Prostate gland (tissue), 2 donors: ENCODE data around the gene ARHGAP5. TPM values are rescaled to one million over a fixed set of nuclear protein-coding genes. Genes with fewer than 3 reads are reported as not detected.

Experiments used
- DNase-seq: peaks from one replicate; pipeline ENCODE4 v3.0.0-alpha.2; 2019; ENCODE audit warnings: low spot score
- H3K27ac ChIP-seq, 2 donors: fragments of 200-600 bp; sonication (generic); 2 replicates each; pipeline ENCODE4 v1.5.1; 2017 to 2019
- H3K27me3 ChIP-seq: fragments of 200-600 bp; sonication (generic); replicated peaks from 2 replicates; pipeline ENCODE4 v1.5.1; 2019; ENCODE audit not compliant: insufficient read depth
- H3K36me3 ChIP-seq, 2 donors: fragments of 200-600 bp; sonication (generic); 1 replicate in 1 of 2; 2 replicates in 1 of 2; pipeline versions ENCODE4 v1.5.1 to v1.8.1; 2017 to 2019
- H3K4me1 ChIP-seq: fragments of 200-600 bp; sonication (generic); replicated peaks from 2 replicates; pipeline ENCODE4 v1.5.1; 2019
- H3K4me3 ChIP-seq, 2 donors: fragments of 200-600 bp; sonication (generic); 2 replicates each; pipeline ENCODE4 v1.5.1; 2017 to 2019
- H3K9me3 ChIP-seq: fragments of 200-600 bp; sonication (generic); 2 replicates; pipeline ENCODE4 v1.5.1; 2017
- POLR2A ChIP-seq: fragments of 450-650 bp; IDR thresholded peaks from one replicate; pipeline ENCODE4 v1.6.1; 2016; ENCODE audit warnings: antibody characterized with exemption, mild to moderate bottlenecking
- POLR2AphosphoS5 ChIP-seq: sonication (generic); formaldehyde crosslinking; IDR thresholded peaks from one replicate; pipeline ENCODE4 v1.6.1; 2017; ENCODE audit warnings: antibody characterized with exemption
- WGBS: methylation state at CpG from one replicate; pipeline ENCODE4 v1.1.5; 2018; 5-methylcytosine and 5-hydroxymethylcytosine counted together
- intact Hi-C: fragments of 100-400 bp; cut with DNase I; formaldehyde crosslinking; loops from one replicate; pipeline ENCODE4 v1.14.2; 2022
- total RNA-seq, 2 donors: library from RNA; depleted of rRNA; stranded (reverse); fragments of >200 nt; gene quantifications; one replicate each; pipeline ENCODE4 v1.1.0, GENCODE V29; 2016
- TF ChIP-seq, protein P1 (sequence below), 4 experiments: fragments of 200-600 bp in 2 of 4; fragments of 450-650 bp in 2 of 4; sonication (generic) in 2 of 4; IDR thresholded peaks; 1 replicate in 3 of 4; 2 replicates in 1 of 4; pipeline ENCODE4 v1.5.1; 2016 to 2019; ENCODE audit warnings: antibody characterized with exemption in 4 of 4, mild to moderate bottlenecking in 2 of 4, moderate library complexity in 2 of 4

The ARHGAP5 gene
- total RNA-seq, 2 donors from 2014 or later, result 83.3 to 112 TPM

DNA sequence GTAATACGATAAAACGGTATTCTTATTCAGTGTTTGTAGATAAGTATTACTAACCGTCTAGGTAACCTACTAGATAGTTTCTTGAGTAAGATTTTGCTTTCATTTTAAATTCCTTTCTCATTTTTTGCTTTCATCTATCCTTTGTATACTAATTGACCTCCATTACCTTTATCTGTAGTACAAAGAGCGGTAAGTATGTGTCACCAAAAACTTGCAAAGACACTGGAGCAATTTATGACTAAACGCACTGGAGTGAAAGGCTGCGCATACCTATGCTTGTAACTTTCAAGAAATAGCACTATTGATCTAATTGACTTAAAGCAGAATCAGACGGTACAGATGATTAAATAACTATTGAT is 1.7 kb downstream of the ARHGAP5 start:
- 23% methylated on average over 7 of the region's 7 CpGs for WGBS
- intact Hi-C loops, result loop anchor here (5.0 kb wide), 1 partner anchor 388 kb away; no protein-coding TSS in a partner anchor
- H3K27me3 ChIP-seq, result no peaks in the 10 kb centered on the region
- no peaks in the 10 kb centered on the region for H3K36me3 ChIP-seq
- H3K9me3 ChIP-seq, result no peaks in the 10 kb centered on the region
- peak overlapping the region; percentile 94 to 97 for H3K4me3 ChIP-seq
- DNase-seq, result no peak
- peak; percentile 8 for TF ChIP-seq POLR2AphosphoS5
- TF ChIP-seq, protein P1, sequence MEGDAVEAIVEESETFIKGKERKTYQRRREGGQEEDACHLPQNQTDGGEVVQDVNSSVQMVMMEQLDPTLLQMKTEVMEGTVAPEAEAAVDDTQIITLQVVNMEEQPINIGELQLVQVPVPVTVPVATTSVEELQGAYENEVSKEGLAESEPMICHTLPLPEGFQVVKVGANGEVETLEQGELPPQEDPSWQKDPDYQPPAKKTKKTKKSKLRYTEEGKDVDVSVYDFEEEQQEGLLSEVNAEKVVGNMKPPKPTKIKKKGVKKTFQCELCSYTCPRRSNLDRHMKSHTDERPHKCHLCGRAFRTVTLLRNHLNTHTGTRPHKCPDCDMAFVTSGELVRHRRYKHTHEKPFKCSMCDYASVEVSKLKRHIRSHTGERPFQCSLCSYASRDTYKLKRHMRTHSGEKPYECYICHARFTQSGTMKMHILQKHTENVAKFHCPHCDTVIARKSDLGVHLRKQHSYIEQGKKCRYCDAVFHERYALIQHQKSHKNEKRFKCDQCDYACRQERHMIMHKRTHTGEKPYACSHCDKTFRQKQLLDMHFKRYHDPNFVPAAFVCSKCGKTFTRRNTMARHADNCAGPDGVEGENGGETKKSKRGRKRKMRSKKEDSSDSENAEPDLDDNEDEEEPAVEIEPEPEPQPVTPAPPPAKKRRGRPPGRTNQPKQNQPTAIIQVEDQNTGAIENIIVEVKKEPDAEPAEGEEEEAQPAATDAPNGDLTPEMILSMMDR (IDR thresholded peaks at IDR 0.05), result no peak
- H3K27ac ChIP-seq, result no peak overlapping the region
- no peaks in the 10 kb centered on the region for H3K4me1 ChIP-seq

DNA sequence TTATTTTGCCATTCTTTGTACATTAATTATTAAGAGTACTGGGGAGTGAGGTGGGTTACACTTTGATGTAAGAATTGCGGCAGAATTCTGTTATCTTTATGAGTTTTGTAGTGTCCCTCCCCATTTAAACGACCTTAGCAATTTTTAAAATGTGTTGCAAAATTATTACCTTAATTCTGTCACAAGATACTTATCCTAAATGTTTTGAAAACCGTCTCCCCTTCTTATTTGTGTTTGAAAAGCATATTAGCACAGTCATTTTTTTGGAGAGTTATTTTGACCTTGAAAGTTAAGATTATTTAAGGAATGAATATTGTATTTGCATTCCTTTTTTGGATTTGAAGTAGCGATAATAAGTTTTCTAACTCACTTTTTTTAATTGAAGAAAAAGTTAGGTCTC is 2.2 kb downstream of the ARHGAP5 start:
- peak overlapping the region in 1 of 2 donors; percentile 94 for H3K4me3 ChIP-seq
- TF ChIP-seq, protein P1 (IDR thresholded peaks at IDR 0.05), result no peak
- TF ChIP-seq POLR2AphosphoS5, result no peak
- TF ChIP-seq POLR2A, result no peak
- WGBS, result 38% methylated on average over 4 of the region's 4 CpGs
- no peak for DNase-seq
- intact Hi-C loops, result loop anchor here (5.0 kb wide), 1 partner anchor 388 kb away; no protein-coding TSS in a partner anchor
- H3K9me3 ChIP-seq, result no peaks in the 10 kb centered on the region
- H3K36me3 ChIP-seq, result no peaks in the 10 kb centered on the region
- no peaks in the 10 kb centered on the region for H3K4me1 ChIP-seq
- no peak overlapping the region for H3K27ac ChIP-seq
- H3K27me3 ChIP-seq, result no peaks in the 10 kb centered on the region

DNA sequence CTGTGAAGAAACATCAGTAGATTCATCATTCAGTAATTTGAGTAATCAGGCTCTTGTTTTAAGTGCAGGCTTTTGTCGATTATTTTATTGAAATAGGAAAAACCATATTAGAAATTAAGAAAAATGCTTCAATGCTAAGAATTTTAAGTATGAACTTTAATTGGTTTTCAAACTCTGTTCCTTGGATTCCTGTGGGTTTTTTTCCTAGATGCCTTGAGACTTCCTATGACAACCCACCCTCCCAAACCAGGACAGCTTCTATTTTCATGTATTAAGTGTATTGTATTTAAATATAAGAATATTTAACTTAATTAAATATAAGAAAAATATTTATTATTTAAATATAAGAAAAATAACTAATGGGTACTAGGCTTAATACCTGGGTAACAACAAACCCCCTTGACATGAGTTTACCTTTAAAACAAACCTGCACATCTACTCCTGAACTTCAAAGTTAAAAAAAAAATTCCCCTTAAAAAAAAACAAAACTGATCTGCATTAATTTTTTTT is 3.0 kb downstream of the ARHGAP5 start:
- TF ChIP-seq, protein P1 (IDR thresholded peaks at IDR 0.05), result no peak
- TF ChIP-seq POLR2AphosphoS5 (no peak), POLR2A (no peak)

DNA sequence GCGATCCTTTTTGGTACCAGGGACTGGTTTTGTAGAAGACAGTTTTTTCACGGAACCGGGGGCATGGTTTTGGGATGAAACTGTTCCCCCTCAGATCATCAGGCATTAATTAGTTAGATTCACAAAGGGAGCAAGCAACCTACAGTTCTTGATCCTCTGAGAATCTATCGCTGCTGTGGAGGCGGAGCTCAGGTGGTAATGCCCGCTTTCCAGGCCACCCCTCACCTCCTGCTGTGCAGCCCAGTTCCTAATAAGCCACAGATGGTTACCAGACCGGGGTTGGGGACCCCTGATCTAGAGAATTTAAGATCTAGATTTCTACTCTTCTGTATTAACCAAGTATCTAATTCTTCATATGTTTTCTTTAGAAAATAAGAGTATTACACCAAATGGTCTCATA is 4.8 kb downstream of the ARHGAP5 start:
- no peak for DNase-seq
- Histone ChIP-seq H3K27me3 (no peaks in the 10 kb centered on the region), H3K36me3 (no peaks in the 10 kb centered on the region), H3K4me3 (no peak overlapping the region), H3K27ac (no peak overlapping the region), H3K4me1 (no peaks in the 10 kb centered on the region), H3K9me3 (no peaks in the 10 kb centered on the region)
- intact Hi-C loops, result no loop called here
- WGBS, result 92% methylated on average over 7 of the region's 7 CpGs
- TF ChIP-seq, protein P1 (IDR thresholded peaks at IDR 0.05), result no peak
- TF ChIP-seq POLR2AphosphoS5 (no peak), POLR2A (no peak)

More for the DNA sequence above, 3.0 kb downstream of the ARHGAP5 start:
- H3K27me3 ChIP-seq, result no peaks in the 10 kb centered on the region
- no peaks in the 10 kb centered on the region for H3K36me3 ChIP-seq
- H3K4me3 ChIP-seq, result no peak overlapping the region
- no peaks in the 10 kb centered on the region for H3K4me1 ChIP-seq
- DNase-seq, result no peak
- H3K27ac ChIP-seq, result no peak overlapping the region
- H3K9me3 ChIP-seq, result no peaks in the 10 kb centered on the region
- intact Hi-C loops, result no loop called here
- 59% methylated on average over 1 of the region's 1 CpG for WGBS

DNA sequence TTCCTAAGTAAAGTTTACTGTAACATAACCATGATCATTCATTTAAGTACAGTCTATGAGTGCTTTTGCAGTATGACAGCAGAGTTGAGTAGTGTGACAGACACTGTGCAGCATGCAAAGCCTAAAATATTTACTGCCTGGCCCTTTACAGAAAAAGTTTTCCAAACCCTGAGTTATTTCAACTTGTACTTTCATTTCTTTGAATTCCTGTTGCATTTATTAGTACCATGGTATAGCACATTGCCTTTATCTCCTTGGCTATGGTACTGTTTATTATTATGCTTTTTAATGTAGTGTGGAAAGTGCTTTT is 6.2 kb downstream of the ARHGAP5 start:
- H3K9me3 ChIP-seq, result no peaks in the 10 kb centered on the region
- no peak overlapping the region for H3K4me3 ChIP-seq
- DNase-seq, result no peak
- intact Hi-C loops, result no loop called here
- H3K27ac ChIP-seq, result no peak overlapping the region
- no peaks in the 10 kb centered on the region for H3K36me3 ChIP-seq
- H3K4me1 ChIP-seq, result no peaks in the 10 kb centered on the region
- no peaks in the 10 kb centered on the region for H3K27me3 ChIP-seq
- TF ChIP-seq POLR2AphosphoS5, result no peak
- TF ChIP-seq, protein P1 (IDR thresholded peaks at IDR 0.05), result no peak
- no peak for TF ChIP-seq POLR2A
